ENCODE measurements around the gene SMARCE1.

Gene SMARCE1

GRCh38 chr17:40582328-40582901, 65.2 kb downstream of the SMARCE1 start:
- no peak for DNase-seq (ENCODE audit: low spot score)

GRCh38 chr17:40580140-40580539, 67.5 kb downstream of the SMARCE1 start:
- no peak for DNase-seq (ENCODE audit: low spot score)

- DNase-seq (ENCODE audit: low spot score), result no peak
These were observed 68.1 kb downstream of the SMARCE1 start for GRCh38 chr17:40579471-40579870.

- DNase-seq (ENCODE audit: low spot score), result no peak
These were observed 70.0 kb downstream of the SMARCE1 start for GRCh38 chr17:40577611-40578065.

- DNase-seq (ENCODE audit: low spot score), result no peak
These were observed 71.4 kb downstream of the SMARCE1 start for GRCh38 chr17:40576113-40576740.

All from COLO829 (cell line).